SK-N-SH treated with all-trans-retinoic acid at 6 μM for 48 hours (cell line): Measurements from ENCODE around the gene NFAM1.

Source experiments
- ATAC-seq: fragments of 200-7000 bp; cut with Tn5 transposase; 3 replicates; pipeline ENCODE4 v1.9.1; 2020; ENCODE audit warnings: mild to moderate bottlenecking, moderate library complexity
- ARNTL ChIP-seq: fragments of 450-650 bp; formaldehyde crosslinking; IDR thresholded peaks from 2 replicates; pipeline ENCODE4 v1.5.0; 2020; ENCODE audit warnings: low read depth, mild to moderate bottlenecking, moderate library complexity, borderline replicate concordance
- GLIS3 ChIP-seq: fragments of 250-450 bp; sonication (Bioruptor Pico); IDR thresholded peaks from 2 replicates; pipeline ENCODE4 v1.5.0; 2020; ENCODE audit warnings: mild to moderate bottlenecking, moderate library complexity
- ISL1 ChIP-seq: fragments of 250-450 bp; sonication (Bioruptor Pico); IDR thresholded peaks from 2 replicates; pipeline ENCODE4 v2.1.2; 2022; ENCODE audit warnings: mild to moderate bottlenecking, moderate library complexity
- OSR1 ChIP-seq: fragments of 250-450 bp; sonication (Bioruptor Pico); IDR thresholded peaks from 2 replicates; pipeline ENCODE4 v1.8.0; 2022; ENCODE audit warnings: moderate library complexity, mild to moderate bottlenecking, inconsistent platforms
- RARB ChIP-seq: fragments of 250-450 bp; sonication (Bioruptor Pico); IDR thresholded peaks from 2 replicates; pipeline ENCODE4 v1.8.0; 2021; ENCODE audit warnings: mild to moderate bottlenecking, moderate library complexity
- SNAI2 ChIP-seq: fragments of 250-450 bp; sonication (Bioruptor Pico); IDR thresholded peaks from 2 replicates; pipeline ENCODE4 v1.5.0; 2020; ENCODE audit warnings: mild to moderate bottlenecking, moderate library complexity
- TCF4 ChIP-seq: fragments of 250-450 bp; sonication (Bioruptor Pico); IDR thresholded peaks from 2 replicates; pipeline ENCODE4 v1.8.0; 2021; ENCODE audit warnings: mild to moderate bottlenecking, moderate library complexity, borderline replicate concordance
- TOX ChIP-seq: fragments of 250-450 bp; sonication (Bioruptor Pico); IDR thresholded peaks from 2 replicates; pipeline ENCODE4 v1.8.0; 2021; ENCODE audit warnings: mild to moderate bottlenecking, moderate library complexity, borderline replicate concordance
- ZC3H10 ChIP-seq: fragments of 250-450 bp; sonication (Bioruptor Pico); IDR thresholded peaks from 2 replicates; pipeline ENCODE4 v1.5.1; 2021; ENCODE audit warnings: mild to moderate bottlenecking, moderate library complexity
- ZFP3 ChIP-seq: fragments of 250-450 bp; sonication (Bioruptor Pico); IDR thresholded peaks from 2 replicates; pipeline ENCODE4 v1.5.0; 2020; ENCODE audit warnings: mild to moderate bottlenecking, moderate library complexity
- ZNF565 ChIP-seq: fragments of 450-650 bp; formaldehyde crosslinking; conservative IDR thresholded peaks from 2 replicates; pipeline ENCODE4 v1.5.0; 2020; ENCODE audit warnings: low read depth, mild to moderate bottlenecking, moderate library complexity
- ZNF70 ChIP-seq: fragments of 450-650 bp; formaldehyde crosslinking; IDR thresholded peaks from 2 replicates; pipeline ENCODE4 v1.5.0; 2020; ENCODE audit warnings: mild to moderate bottlenecking, moderate library complexity
- ZNF8 ChIP-seq: fragments of 450-650 bp; formaldehyde crosslinking; IDR thresholded peaks from 2 replicates; pipeline ENCODE4 v1.5.0; 2020; ENCODE audit warnings: mild to moderate bottlenecking, moderate library complexity
- TF ChIP-seq, protein P1 (sequence below): fragments of 250-450 bp; sonication (Bioruptor Pico); IDR thresholded peaks from 2 replicates; pipeline ENCODE4 v1.5.1; 2021; ENCODE audit warnings: mild to moderate bottlenecking, moderate library complexity
- TF ChIP-seq, protein P2 (sequence below): fragments of 250-450 bp; sonication (Bioruptor Pico); IDR thresholded peaks from 2 replicates; pipeline ENCODE4 v1.8.0; 2021; ENCODE audit warnings: low read depth, mild to moderate bottlenecking, moderate library complexity, borderline replicate concordance
- TF ChIP-seq, protein P3 (sequence below): fragments of 250-450 bp; sonication (Bioruptor Pico); IDR thresholded peaks from 2 replicates; pipeline ENCODE4 v1.8.0; 2020; ENCODE audit warnings: mild to moderate bottlenecking, moderate library complexity, borderline replicate concordance
- TF ChIP-seq, protein P4 (sequence below): fragments of 250-450 bp; sonication (Bioruptor Pico); IDR thresholded peaks from 2 replicates; pipeline ENCODE4 v1.5.1; 2020; ENCODE audit warnings: low read depth, mild to moderate bottlenecking, moderate library complexity
- TF ChIP-seq, protein P5 (sequence below): fragments of 250-450 bp; sonication (Bioruptor Pico); IDR thresholded peaks from 2 replicates; pipeline ENCODE4 v1.5.0; 2020; ENCODE audit warnings: mild to moderate bottlenecking, moderate library complexity

The NFAM1 gene

DNA sequence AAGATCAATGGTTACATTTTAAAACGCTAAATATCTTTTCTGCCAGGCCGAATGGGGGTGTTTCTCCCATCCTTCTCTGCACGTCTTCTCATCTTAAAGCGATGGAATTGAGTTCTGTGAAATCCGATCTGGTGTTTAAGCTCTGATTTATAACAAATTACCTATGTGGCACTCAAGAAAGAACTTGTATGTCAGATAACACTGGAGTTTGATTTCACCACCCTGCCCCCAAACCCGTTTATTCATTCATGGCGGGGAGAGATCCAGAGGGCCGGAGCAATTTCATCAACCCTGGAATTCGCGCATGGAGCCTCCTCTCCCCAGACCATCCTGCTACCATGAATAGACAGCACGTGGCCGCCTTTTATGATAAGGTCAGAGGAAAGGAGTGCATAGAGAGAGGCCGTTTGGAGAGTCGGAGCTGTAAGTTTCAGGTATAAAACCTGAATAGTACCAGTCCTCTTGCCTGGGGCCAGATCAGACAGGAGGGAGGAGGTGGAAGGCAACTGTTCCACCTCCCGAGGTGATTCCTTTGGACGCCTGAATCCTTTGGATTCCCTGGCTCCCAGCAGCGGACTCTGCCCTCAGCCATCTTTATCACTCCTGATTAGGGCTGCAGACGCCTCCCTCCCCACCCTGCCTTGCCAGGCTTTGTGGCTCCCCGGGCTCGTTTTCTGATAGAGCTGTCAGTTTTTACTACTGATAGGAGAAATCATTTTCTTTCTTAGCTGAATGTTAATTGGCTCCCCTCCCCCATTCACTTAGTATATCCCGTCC lies 27.3 kb upstream of the NFAM1 start:
- ATAC-seq, result no peak
- TF ChIP-seq GLIS3 (CRISPR knock-in tag) (no peak), ZC3H10 (CRISPR knock-in tag) (no peak), ZNF565 (CRISPR knock-in tag) (no peak)
- TF ChIP-seq, protein P1, sequence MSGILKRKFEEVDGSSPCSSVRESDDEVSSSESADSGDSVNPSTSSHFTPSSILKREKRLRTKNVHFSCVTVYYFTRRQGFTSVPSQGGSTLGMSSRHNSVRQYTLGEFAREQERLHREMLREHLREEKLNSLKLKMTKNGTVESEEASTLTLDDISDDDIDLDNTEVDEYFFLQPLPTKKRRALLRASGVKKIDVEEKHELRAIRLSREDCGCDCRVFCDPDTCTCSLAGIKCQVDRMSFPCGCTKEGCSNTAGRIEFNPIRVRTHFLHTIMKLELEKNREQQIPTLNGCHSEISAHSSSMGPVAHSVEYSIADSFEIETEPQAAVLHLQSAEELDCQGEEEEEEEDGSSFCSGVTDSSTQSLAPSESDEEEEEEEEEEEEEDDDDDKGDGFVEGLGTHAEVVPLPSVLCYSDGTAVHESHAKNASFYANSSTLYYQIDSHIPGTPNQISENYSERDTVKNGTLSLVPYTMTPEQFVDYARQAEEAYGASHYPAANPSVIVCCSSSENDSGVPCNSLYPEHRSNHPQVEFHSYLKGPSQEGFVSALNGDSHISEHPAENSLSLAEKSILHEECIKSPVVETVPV (CRISPR knock-in tag), result no peak
- TF ChIP-seq, protein P2, sequence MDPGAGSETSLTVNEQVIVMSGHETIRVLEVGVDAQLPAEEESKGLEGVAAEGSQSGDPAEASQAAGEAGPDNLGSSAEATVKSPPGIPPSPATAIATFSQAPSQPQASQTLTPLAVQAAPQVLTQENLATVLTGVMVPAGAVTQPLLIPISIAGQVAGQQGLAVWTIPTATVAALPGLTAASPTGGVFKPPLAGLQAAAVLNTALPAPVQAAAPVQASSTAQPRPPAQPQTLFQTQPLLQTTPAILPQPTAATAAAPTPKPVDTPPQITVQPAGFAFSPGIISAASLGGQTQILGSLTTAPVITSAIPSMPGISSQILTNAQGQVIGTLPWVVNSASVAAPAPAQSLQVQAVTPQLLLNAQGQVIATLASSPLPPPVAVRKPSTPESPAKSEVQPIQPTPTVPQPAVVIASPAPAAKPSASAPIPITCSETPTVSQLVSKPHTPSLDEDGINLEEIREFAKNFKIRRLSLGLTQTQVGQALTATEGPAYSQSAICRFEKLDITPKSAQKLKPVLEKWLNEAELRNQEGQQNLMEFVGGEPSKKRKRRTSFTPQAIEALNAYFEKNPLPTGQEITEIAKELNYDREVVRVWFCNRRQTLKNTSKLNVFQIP (CRISPR knock-in tag), result no peak
- TF ChIP-seq, protein P3, sequence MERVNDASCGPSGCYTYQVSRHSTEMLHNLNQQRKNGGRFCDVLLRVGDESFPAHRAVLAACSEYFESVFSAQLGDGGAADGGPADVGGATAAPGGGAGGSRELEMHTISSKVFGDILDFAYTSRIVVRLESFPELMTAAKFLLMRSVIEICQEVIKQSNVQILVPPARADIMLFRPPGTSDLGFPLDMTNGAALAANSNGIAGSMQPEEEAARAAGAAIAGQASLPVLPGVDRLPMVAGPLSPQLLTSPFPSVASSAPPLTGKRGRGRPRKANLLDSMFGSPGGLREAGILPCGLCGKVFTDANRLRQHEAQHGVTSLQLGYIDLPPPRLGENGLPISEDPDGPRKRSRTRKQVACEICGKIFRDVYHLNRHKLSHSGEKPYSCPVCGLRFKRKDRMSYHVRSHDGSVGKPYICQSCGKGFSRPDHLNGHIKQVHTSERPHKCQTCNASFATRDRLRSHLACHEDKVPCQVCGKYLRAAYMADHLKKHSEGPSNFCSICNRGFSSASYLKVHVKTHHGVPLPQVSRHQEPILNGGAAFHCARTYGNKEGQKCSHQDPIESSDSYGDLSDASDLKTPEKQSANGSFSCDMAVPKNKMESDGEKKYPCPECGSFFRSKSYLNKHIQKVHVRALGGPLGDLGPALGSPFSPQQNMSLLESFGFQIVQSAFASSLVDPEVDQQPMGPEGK (CRISPR knock-in tag), result no peak

DNA sequence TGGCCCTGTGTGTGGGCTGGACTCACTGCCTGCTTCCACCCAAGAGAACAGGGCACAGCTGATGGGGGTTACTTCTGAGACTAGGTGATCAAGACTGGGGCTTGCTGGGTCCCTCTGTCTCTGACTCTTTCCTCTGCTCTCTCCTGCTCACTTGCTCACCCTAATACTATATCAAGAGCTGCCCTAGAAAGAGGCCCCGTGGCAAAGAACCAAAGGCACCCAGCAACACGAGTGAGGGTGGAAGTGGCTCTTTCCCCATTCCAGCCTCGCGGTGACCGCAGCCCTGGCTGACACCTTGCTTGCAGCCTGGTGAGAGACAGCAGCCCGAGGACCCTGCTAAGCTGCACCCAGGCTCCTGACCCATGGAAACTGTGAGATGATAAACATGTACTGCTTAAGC lies 20.7 kb upstream of the NFAM1 start:
- TF ChIP-seq GLIS3 (CRISPR knock-in tag), result no peak
- no peak for TF ChIP-seq ISL1 (CRISPR knock-in tag)
- no peak for TF ChIP-seq ZFP3
- TF ChIP-seq ZC3H10 (CRISPR knock-in tag), result no peak
- no peak for TF ChIP-seq TOX (CRISPR knock-in tag)
- TF ChIP-seq RARB (CRISPR knock-in tag), result no peak
- TF ChIP-seq ARNTL (CRISPR knock-in tag), result no peak
- no peak for ATAC-seq

DNA sequence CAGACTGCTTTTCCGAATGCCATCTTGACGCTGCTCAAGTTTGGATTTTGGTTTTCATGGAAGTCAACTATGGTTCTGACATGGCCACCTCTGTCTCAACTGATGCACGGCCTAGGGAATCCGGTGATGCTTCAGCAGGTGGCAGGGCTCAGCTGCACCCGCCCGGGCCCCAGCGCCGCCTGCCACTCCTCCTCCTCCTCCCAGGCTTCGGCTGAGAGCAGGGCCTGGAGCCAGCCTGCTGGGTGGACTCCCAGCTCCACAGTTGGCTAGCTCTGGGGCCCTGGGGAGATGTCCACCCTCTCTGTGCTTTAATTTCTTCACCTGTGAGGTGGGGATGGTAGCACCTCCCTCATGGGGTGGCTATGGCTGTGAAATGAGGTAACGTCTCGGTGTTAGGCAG lies 20.3 kb upstream of the NFAM1 start:
- ATAC-seq, result no peak
- TF ChIP-seq OSR1 (CRISPR knock-in tag), result no peak
- no peak for TF ChIP-seq SNAI2 (CRISPR knock-in tag)

DNA sequence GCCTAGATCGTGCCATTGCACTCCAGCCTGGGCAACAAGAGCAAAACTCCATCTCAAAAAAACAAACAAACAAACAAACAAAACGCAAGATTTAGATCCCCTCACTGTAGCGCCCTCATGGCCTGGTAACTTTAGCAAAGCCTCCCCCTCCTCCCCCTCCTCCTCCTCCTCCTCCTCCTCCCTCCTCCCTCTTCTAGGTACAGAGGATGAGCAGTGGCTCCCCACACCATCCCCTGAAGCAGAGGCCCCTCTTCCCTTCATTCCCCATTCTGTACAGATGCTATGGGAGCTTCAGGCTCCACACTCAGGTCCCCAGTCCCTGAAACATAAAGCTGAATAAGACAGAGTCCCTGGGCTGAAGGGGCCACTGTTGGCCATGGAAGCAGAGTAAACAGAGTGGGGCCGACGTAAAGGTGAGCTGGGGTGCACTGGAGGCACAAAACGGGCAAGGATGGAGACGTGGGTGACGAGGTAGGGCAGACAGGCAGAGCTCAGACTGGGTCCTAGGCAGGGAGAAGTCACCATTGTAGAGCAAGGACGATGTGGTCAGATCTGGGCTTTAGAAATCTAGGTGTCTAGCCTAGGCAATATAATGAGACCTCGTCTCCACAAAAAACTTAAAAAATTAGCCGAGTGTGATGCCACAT lies 19.4 kb upstream of the NFAM1 start:
- TF ChIP-seq, protein P4, sequence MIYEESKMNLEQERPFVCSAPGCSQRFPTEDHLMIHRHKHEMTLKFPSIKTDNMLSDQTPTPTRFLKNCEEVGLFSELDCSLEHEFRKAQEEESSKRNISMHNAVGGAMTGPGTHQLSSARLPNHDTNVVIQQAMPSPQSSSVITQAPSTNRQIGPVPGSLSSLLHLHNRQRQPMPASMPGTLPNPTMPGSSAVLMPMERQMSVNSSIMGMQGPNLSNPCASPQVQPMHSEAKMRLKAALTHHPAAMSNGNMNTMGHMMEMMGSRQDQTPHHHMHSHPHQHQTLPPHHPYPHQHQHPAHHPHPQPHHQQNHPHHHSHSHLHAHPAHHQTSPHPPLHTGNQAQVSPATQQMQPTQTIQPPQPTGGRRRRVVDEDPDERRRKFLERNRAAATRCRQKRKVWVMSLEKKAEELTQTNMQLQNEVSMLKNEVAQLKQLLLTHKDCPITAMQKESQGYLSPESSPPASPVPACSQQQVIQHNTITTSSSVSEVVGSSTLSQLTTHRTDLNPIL (CRISPR knock-in tag), result no peak
- TF ChIP-seq ZNF70 (no peak), GLIS3 (CRISPR knock-in tag) (no peak), TCF4 (CRISPR knock-in tag) (no peak), ZC3H10 (CRISPR knock-in tag) (no peak), ZNF8 (CRISPR knock-in tag) (no peak), SNAI2 (CRISPR knock-in tag) (no peak), ZNF565 (CRISPR knock-in tag) (no peak), ARNTL (CRISPR knock-in tag) (no peak), TOX (CRISPR knock-in tag) (no peak), ISL1 (CRISPR knock-in tag) (no peak)
- TF ChIP-seq, protein P2 (CRISPR knock-in tag), result no peak
- TF ChIP-seq, protein P3 (CRISPR knock-in tag), result no peak
- TF ChIP-seq, protein P5, sequence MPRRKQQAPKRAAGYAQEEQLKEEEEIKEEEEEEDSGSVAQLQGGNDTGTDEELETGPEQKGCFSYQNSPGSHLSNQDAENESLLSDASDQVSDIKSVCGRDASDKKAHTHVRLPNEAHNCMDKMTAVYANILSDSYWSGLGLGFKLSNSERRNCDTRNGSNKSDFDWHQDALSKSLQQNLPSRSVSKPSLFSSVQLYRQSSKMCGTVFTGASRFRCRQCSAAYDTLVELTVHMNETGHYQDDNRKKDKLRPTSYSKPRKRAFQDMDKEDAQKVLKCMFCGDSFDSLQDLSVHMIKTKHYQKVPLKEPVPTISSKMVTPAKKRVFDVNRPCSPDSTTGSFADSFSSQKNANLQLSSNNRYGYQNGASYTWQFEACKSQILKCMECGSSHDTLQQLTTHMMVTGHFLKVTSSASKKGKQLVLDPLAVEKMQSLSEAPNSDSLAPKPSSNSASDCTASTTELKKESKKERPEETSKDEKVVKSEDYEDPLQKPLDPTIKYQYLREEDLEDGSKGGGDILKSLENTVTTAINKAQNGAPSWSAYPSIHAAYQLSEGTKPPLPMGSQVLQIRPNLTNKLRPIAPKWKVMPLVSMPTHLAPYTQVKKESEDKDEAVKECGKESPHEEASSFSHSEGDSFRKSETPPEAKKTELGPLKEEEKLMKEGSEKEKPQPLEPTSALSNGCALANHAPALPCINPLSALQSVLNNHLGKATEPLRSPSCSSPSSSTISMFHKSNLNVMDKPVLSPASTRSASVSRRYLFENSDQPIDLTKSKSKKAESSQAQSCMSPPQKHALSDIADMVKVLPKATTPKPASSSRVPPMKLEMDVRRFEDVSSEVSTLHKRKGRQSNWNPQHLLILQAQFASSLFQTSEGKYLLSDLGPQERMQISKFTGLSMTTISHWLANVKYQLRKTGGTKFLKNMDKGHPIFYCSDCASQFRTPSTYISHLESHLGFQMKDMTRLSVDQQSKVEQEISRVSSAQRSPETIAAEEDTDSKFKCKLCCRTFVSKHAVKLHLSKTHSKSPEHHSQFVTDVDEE (CRISPR knock-in tag), result no peak
- no peak for ATAC-seq
